GM12878 (cell line): ENCODE measurements around the gene KRT71. TPM values are rescaled to one million over a fixed set of nuclear protein-coding genes. Genes with fewer than 3 reads are reported as not detected.

ENCODE experiments used
- ATAC-seq: fragments of 200-7000 bp; cut with Tn5 transposase; 3 replicates; pipeline ENCODE4 v1.9.1; 2020; ENCODE audit warnings: mild to moderate bottlenecking, moderate library complexity
- BruUV-seq: library from RNA; stranded (reverse); fragments of 400-500 nt; replicated peaks from 2 replicates; lab custom pipeline; 2021; lab: Mats Ljungman, UMichigan
- CTCF ChIA-PET: fragments of 300-600 bp; sonication (Branson Sonifier 250); formaldehyde crosslinking; extraction: SDS; loops from one replicate; lab custom pipeline; 2021; ENCODE audit warnings: inconsistent platforms; lab: Yijun Ruan, JAX
- POLR2A ChIA-PET: fragments of 350-600 bp; formaldehyde crosslinking; extraction: SDS; loops from one replicate; lab custom pipeline; 2021; ENCODE audit warnings: inconsistent platforms; lab: Charles Lee
- RAD21 ChIA-PET: fragments of 300-600 bp; sonication (Branson Sonifier 250); formaldehyde crosslinking; loops from one replicate; lab custom pipeline; 2023; ENCODE audit warnings: antibody characterized with exemption; ENCODE audit not compliant: unreplicated experiment; lab: Charles Lee
- SMC1A ChIA-PET: fragments of 300-600 bp; sonication (Branson Sonifier 250); formaldehyde crosslinking; loops from one replicate; lab custom pipeline; 2023; ENCODE audit not compliant: unreplicated experiment, uncharacterized antibody; lab: Charles Lee
- DNase-seq: peaks from one replicate; pipeline ENCODE4 v3.0.0-alpha.2; 2011; ENCODE audit warnings: low read depth, low spot score
- FAIRE-seq: peaks from 3 replicates; lab custom pipeline; 2011; peaks lifted over from hg19 to GRCh38; lab: Jason Lieb, UNC
- H2AFZ ChIP-seq: 2 replicates; pipeline ENCODE4 v1.6.0; 2011; ENCODE audit warnings: low read depth, low read length, control low read depth; ENCODE audit not compliant: control insufficient read depth
- H3K27ac ChIP-seq: 2 replicates; pipeline ENCODE4 v1.5.1; 2011; ENCODE audit warnings: control low read depth; ENCODE audit not compliant: control insufficient read depth, insufficient read depth
- H3K27me3 ChIP-seq, 2 experiments: replicated peaks in 1 of 2; 2 replicates each; pipeline versions ENCODE4 v1.6.0 to v1.6.1; 2011; ENCODE audit warnings: low read length in 1 of 2; ENCODE audit not compliant: control insufficient read depth in 2 of 2, insufficient read depth in 2 of 2
- H3K36me3 ChIP-seq, 2 experiments: 2 replicates each; pipeline ENCODE4 v1.5.1; 2011; ENCODE audit warnings: low read length in 1 of 2; ENCODE audit not compliant: control insufficient read depth in 2 of 2, insufficient read depth in 2 of 2
- H3K4me1 ChIP-seq: 2 replicates; pipeline ENCODE4 v1.6.1; 2011; ENCODE audit warnings: mild to moderate bottlenecking, low read length, moderate library complexity, mixed read lengths; ENCODE audit not compliant: control insufficient read depth, insufficient read depth
- H3K4me2 ChIP-seq: 2 replicates; pipeline ENCODE4 v1.6.0; 2011; ENCODE audit warnings: control low read depth; ENCODE audit not compliant: control insufficient read depth, insufficient read depth
- H3K4me3 ChIP-seq: fragments of 200-600 bp; sonication (generic); 2 replicates; pipeline ENCODE4 v1.5.1; 2016
- H3K79me2 ChIP-seq: 2 replicates; pipeline ENCODE4 v1.6.0; 2011; ENCODE audit warnings: low read length; ENCODE audit not compliant: control insufficient read depth, insufficient read depth
- H3K9ac ChIP-seq: 2 replicates; pipeline ENCODE4 v1.8.0; 2011; ENCODE audit warnings: low read length, control low read depth, mixed read lengths; ENCODE audit not compliant: control insufficient read depth, insufficient read depth
- H3K9me3 ChIP-seq: replicated peaks from 3 replicates; pipeline ENCODE4 v1.5.1; 2011; ENCODE audit warnings: mild to moderate bottlenecking, low read length; ENCODE audit not compliant: control insufficient read depth, insufficient read depth
- H4K20me1 ChIP-seq: 2 replicates; pipeline ENCODE4 v1.6.0; 2011; ENCODE audit not compliant: control insufficient read depth, insufficient read depth
- CEBPB ChIP-seq, 2 experiments: fragments of 150-350 bp in 1 of 2; IDR thresholded peaks; 2 replicates each; pipeline ENCODE4 v1.6.1; 2012 to 2014; ENCODE audit warnings: low read depth in 2 of 2, low read length in 2 of 2, borderline replicate concordance in 1 of 2, inconsistent platforms in 1 of 2
- ELK1 ChIP-seq: IDR thresholded peaks from 2 replicates; pipeline ENCODE4 v1.6.1; 2012; ENCODE audit warnings: low read depth, low read length, improper control_type of control experiment
- JUNB ChIP-seq: IDR thresholded peaks from 2 replicates; pipeline ENCODE4 v1.6.1; 2016; ENCODE audit warnings: antibody characterized with exemption, mild to moderate bottlenecking
- JUND ChIP-seq: IDR thresholded peaks from 2 replicates; pipeline ENCODE4 v1.6.1; 2012; ENCODE audit warnings: low read depth, mild to moderate bottlenecking, low read length, improper control_type of control experiment, moderate library complexity
- KLF5 ChIP-seq: fragments of 450-650 bp; IDR thresholded peaks from 2 replicates; pipeline ENCODE4 v1.6.1; 2014; ENCODE audit warnings: mild to moderate bottlenecking; ENCODE audit not compliant: partially characterized antibody
- MTA3 ChIP-seq: IDR thresholded peaks from 2 replicates; pipeline ENCODE4 v1.6.1; 2012; ENCODE audit warnings: low read length, inconsistent platforms, borderline replicate concordance
- MXI1 ChIP-seq: fragments of 150-350 bp; IDR thresholded peaks from 2 replicates; pipeline ENCODE4 v1.6.1; 2011; ENCODE audit warnings: low read depth, mild to moderate bottlenecking, inconsistent platforms, low read length, improper control_type of control experiment
- PRDM15 ChIP-seq: fragments of 450-650 bp; formaldehyde crosslinking; IDR thresholded peaks from 2 replicates; pipeline ENCODE4 v1.4.0; 2020; ENCODE audit warnings: mild to moderate bottlenecking, moderate library complexity
- RB1 ChIP-seq: fragments of 450-650 bp; formaldehyde crosslinking; IDR thresholded peaks from 2 replicates; pipeline ENCODE4 v1.6.1; 2017; ENCODE audit warnings: mild to moderate bottlenecking, borderline replicate concordance
- SKIL ChIP-seq: fragments of 450-650 bp; IDR thresholded peaks from 2 replicates; pipeline ENCODE4 v1.6.1; 2017; ENCODE audit warnings: mild to moderate bottlenecking, low read depth, inconsistent platforms; ENCODE audit not compliant: poor library complexity, severe bottlenecking
- ZNF592 ChIP-seq: fragments of 450-650 bp; IDR thresholded peaks from 2 replicates; pipeline ENCODE4 v1.6.1; 2017; ENCODE audit warnings: mild to moderate bottlenecking, moderate library complexity
- WGBS: methylation state at CpG from one replicate; pipeline ENCODE4 v1.1.6; 2016; ENCODE audit warnings: low lambda C conversion rate; ENCODE audit not compliant: insufficient replicate concordance, insufficient coverage; ENCODE audit errors: missing lambda C conversion rate; 5-methylcytosine and 5-hydroxymethylcytosine counted together
- in situ Hi-C: fragments of 300-500 bp; cut with MboI; formaldehyde crosslinking; loops from 9 replicates; pipeline ENCODE4 v1.14.3; 2018; ENCODE audit warnings: mixed read lengths
- intact Hi-C: fragments of 100-400 bp; cut with micrococcal nuclease; formaldehyde crosslinking; loops from one replicate; pipeline ENCODE4 v1.14.2; 2022; ENCODE audit not compliant: unreplicated experiment
- polyA plus RNA-seq, 11 experiments: library from polyadenylated mRNA; depleted of rRNA in 4 of 11; unstranded in 6 of 11; stranded (reverse) in 5 of 11; fragments of >200 nt; fragmentation: Nextera tagmentation in 4 of 11; fragmentation: Illumina TruSeq in 1 of 11; extraction: Ambion mirVana in 4 of 11; extraction: Trizol in 1 of 11; gene quantifications; 1 replicate in 1 of 11; 2 replicates in 10 of 11; pipeline versions ENCODE4 v1.2.1 to v1.2.3, GENCODE V29; 2011 to 2016; ENCODE audit warnings: inconsistent platforms in 2 of 11, missing spikeins in 2 of 11, low read depth in 1 of 11
- total RNA-seq, 4 experiments: library from RNA; depleted of rRNA in 3 of 4; stranded (reverse); fragments of >200 nt in 3 of 4; fragmentation: Illumina TruSeq in 1 of 4; extraction: Trizol in 1 of 4; gene quantifications; 2 replicates each; pipeline versions ENCODE4 v1.2.1 to v1.2.3, GENCODE V29; 2013 to 2021

Gene KRT71
- total and polyA plus RNA-seq, 10 of the 15 experiments (the other 5 are each of a cell fraction or from before 2014, with no cell fraction given) = not detected

- TF ChIP-seq ZNF592 (no peak), JUNB (no peak), MTA3 (no peak), JUND (no peak), KLF5 (no peak), RB1 (no peak), CEBPB (IDR thresholded peaks at IDR 0.05; ENCODE audit: borderline replicate concordance in 1 of 2, low read depth in 2 of 2, low read length in 2 of 2) (no peak), ELK1 (no peak)
These were observed 54.0 kb downstream of the KRT71 start (continued) for GRCh38 chr12:52498946-52499345.

- ChIA-PET POLR2A (no interaction called here), CTCF (no interaction called here), SMC1A (no interaction called here), RAD21 (no interaction called here)
- Histone ChIP-seq H2AFZ (no peak overlapping the region), H3K36me3 (no peaks in the 10 kb centered on the region), H3K27me3 (peaks cover 0 to 6% of the 10 kb centered on the region in 2 experiments; a peak in 2 of 4 replicates), H3K79me2 (no peaks in the 10 kb centered on the region), H3K27ac (no peak overlapping the region), H3K4me3 (no peak overlapping the region), H3K9me3 (no peaks in the 10 kb centered on the region), H3K4me2 (no peak overlapping the region), H3K4me1 (no peaks in the 10 kb centered on the region), H4K20me1 (no peaks in the 10 kb centered on the region), H3K9ac (no peak overlapping the region)
- no TSS peak for BruUV-seq
- DNase-seq (no peak), FAIRE-seq (no peak), ATAC-seq (no peak)
- TF ChIP-seq PRDM15 (CRISPR knock-in tag) (no peak), MXI1 (no peak), SKIL (no peak)
- in situ Hi-C loops = no loop called here
- intact Hi-C loops = no loop called here
- 27% methylated on average over 7 of the region's 7 CpGs for WGBS
These were observed 55.0 kb downstream of the KRT71 start for GRCh38 chr12:52497975-52498374.
